Fibroblast of peridontal ligament (primary cell): ENCODE results near the gene ANHX.
A peak's percentile ranks its signal among the peaks of the same experiment; 100 is the strongest.

Experiments used
- DNase-seq: peaks from one replicate; pipeline ENCODE4 v3.0.0-alpha.2; 2010; ENCODE audit errors: extremely low read depth

ANHX gene

GRCh38 chr12:133203344-133204263, 32.1 kb downstream of the ANHX start:
- no peak for DNase-seq

- peak; percentile 9 for DNase-seq
Observed at GRCh38 chr12:133202493-133203343, 33.0 kb downstream of the ANHX start.

GRCh38 chr12:133201888-133202287, 33.8 kb downstream of the ANHX start:
- DNase-seq = no peak

GRCh38 chr12:133192847-133193246, 42.8 kb downstream of the ANHX start:
- DNase-seq = no peak

- no peak for DNase-seq
Observed at GRCh38 chr12:133190176-133190575, 45.5 kb downstream of the ANHX start.

GRCh38 chr12:133181238-133181959, 54.3 kb downstream of the ANHX start, which contains the start of gene ZNF268:
TSS of gene ZNF268 (plus strand) at chr12:133181495. CDS start at chr12:133181998, 503 bp downstream.
- DNase-seq = peak; percentile 93

GRCh38 chr12:133180669-133181068, 55.0 kb downstream of the ANHX start:
- no peak for DNase-seq

- DNase-seq = no peak
Observed at GRCh38 chr12:133174901-133175300, 60.8 kb downstream of the ANHX start.

- DNase-seq = no peak
Observed at GRCh38 chr12:133172491-133172890, 63.2 kb downstream of the ANHX start.
